Fibroblast of villous mesenchyme (primary cell): ENCODE results near the gene GNA15. TPM values are rescaled to one million over a fixed set of nuclear protein-coding genes. Genes with fewer than 3 reads are reported as not detected.

Experiments used
- DNase-seq: peaks from one replicate; pipeline ENCODE4 v3.0.0-alpha.2; 2010; ENCODE audit warnings: low read depth
- H3K4me3 ChIP-seq: 2 replicates; pipeline ENCODE4 v1.5.1; 2011; ENCODE audit warnings: low read depth, mild to moderate bottlenecking, low read length
- CTCF ChIP-seq: IDR thresholded peaks from 2 replicates; pipeline ENCODE4 v1.5.1; 2012; ENCODE audit warnings: low read depth, mild to moderate bottlenecking, low read length; ENCODE audit not compliant: insufficient read depth
- total RNA-seq: library from RNA; depleted of rRNA; stranded (reverse); fragments of >200 nt; gene quantifications from 2 replicates; pipeline ENCODE4 v1.2.3, GENCODE V29; 2012

The GNA15 gene
- total RNA-seq, 1 donor, result under 0.01 TPM

- H3K4me3 ChIP-seq, result peak overlapping the region; percentile 93
- DNase-seq, result no peak
- TF ChIP-seq CTCF, result no peak
These were observed 38.9 kb upstream of the GNA15 start for GRCh38 chr19:3096902-3097326.

DNA sequence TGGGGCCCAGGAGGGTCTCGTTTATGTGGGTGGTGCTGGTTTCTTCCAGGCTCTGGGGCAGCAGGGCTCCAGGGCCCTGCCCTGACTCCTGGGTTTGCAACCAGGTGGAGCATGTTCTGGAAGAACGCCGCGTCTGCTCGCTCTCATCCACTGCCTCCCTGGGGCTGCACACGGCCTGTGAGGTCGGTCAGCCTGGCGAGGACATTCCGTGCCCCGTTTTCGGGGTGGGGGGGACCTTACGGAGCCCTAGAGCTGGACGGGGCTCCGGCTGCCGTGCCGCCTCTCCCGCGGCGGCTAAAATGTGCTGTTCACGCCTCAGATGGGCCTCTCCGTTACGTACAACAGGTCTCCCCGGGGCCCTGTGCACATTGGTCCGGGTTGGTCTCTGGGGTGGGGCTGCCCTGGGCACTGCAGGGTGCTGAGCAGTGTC lies 38.4 kb upstream of the GNA15 start:
- no peak for DNase-seq
- TF ChIP-seq CTCF, result no peak
- peak overlapping the region; percentile 51 for H3K4me3 ChIP-seq

DNA sequence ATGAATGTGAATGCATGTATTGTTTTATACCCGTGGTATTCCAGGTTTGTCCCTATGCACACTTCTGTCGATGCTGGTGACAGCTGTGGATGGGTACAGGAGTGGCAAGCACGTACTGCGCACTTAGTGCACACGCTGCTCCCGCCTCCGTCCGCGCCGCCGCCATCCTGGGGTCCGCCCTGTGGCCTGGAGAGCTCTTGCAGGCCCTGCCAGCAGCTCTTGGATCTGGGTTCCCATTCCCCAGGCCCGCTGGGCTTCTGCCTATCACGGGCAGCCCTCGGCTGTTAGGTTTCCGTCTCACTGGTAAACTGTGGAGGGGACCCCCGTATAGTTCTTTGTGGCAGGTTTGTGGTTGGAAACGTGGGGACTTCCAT lies 37.7 kb upstream of the GNA15 start:
- peak; percentile 31 for DNase-seq
- peak overlapping the region; percentile 51 for H3K4me3 ChIP-seq
- no peak for TF ChIP-seq CTCF

GRCh38 chr19:3098515-3099346 lies 37.1 kb upstream of the GNA15 start:
- H3K4me3 ChIP-seq, result peak overlapping the region; percentile 51
- peak; percentile 50 for DNase-seq
- TF ChIP-seq CTCF, result no peak

- TF ChIP-seq CTCF, result no peak
- DNase-seq, result no peak
- peak overlapping the region; percentile 51 for H3K4me3 ChIP-seq
These were observed 36.3 kb upstream of the GNA15 start for GRCh38 chr19:3099347-3100145.

DNA sequence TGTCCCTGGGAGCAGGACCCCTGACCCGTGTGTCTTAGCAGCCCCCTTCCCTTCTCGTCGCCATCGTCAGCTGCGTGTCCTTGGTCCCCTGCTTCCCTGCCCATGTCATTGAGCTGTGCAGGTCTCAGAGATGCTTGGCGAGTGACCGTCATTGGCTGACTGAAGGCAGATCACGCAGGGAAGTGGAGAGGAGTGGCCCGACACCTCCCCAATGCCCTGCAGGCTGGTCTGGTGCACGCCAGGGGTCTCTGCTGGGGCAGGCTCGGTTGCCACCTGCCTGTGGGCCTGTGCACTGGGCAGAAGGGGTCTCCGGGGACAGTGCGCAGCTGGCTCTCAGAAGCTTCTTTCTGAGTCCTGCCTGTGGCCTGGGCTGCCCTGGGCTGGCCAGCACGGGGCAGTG lies 35.5 kb upstream of the GNA15 start:
- TF ChIP-seq CTCF, result no peak
- no peak overlapping the region for H3K4me3 ChIP-seq
- DNase-seq, result no peak
